KOPT-K1 (cell line): ENCODE data around the gene ACTR3.

Source experiments
- H3K27ac ChIP-seq: fragments of 200-600 bp; sonication (generic); 2 replicates; pipeline ENCODE4 v1.5.1; 2016; ENCODE audit warnings: antibody characterized with exemption, mild to moderate bottlenecking, low read depth, low read length; ENCODE audit not compliant: poor library complexity, severe bottlenecking
- H3K36me3 ChIP-seq: fragments of 200-600 bp; sonication (generic); 2 replicates; pipeline ENCODE4 v1.5.1; 2017; ENCODE audit warnings: antibody characterized with exemption, mild to moderate bottlenecking, low read length, moderate library complexity; ENCODE audit not compliant: insufficient read depth
- H3K9me3 ChIP-seq: fragments of 200-600 bp; sonication (generic); 2 replicates; pipeline ENCODE4 v1.5.1; 2017; ENCODE audit warnings: antibody characterized with exemption, low read length, mild to moderate bottlenecking; ENCODE audit not compliant: insufficient read depth, poor library complexity, severe bottlenecking

ACTR3 gene

GRCh38 chr2:113979191-113980128, 89.6 kb downstream of the ACTR3 start:
- Histone ChIP-seq H3K27ac (no peak overlapping the region), H3K9me3 (peaks cover 6% of the 10 kb centered on the region), H3K36me3 (no peaks in the 10 kb centered on the region)

GRCh38 chr2:113980946-113981345, 91.1 kb downstream of the ACTR3 start:
- no peaks in the 10 kb centered on the region for H3K36me3 ChIP-seq
- H3K9me3 ChIP-seq, result peaks cover 6% of the 10 kb centered on the region
- no peak overlapping the region for H3K27ac ChIP-seq

GRCh38 chr2:113981404-113982134, 91.7 kb downstream of the ACTR3 start:
- Histone ChIP-seq H3K36me3 (no peaks in the 10 kb centered on the region), H3K9me3 (peaks cover 6% of the 10 kb centered on the region), H3K27ac (no peak overlapping the region)

- Histone ChIP-seq H3K36me3 (no peaks in the 10 kb centered on the region), H3K27ac (no peak overlapping the region)
Measured at GRCh38 chr2:113985554-113986397, 95.9 kb downstream of the ACTR3 start.

GRCh38 chr2:113986762-113987290, 96.9 kb downstream of the ACTR3 start:
- Histone ChIP-seq H3K27ac (no peak overlapping the region), H3K36me3 (no peaks in the 10 kb centered on the region), H3K9me3 (no peaks in the 10 kb centered on the region)

More at GRCh38 chr2:113985554-113986397, 95.9 kb downstream of the ACTR3 start:
- H3K9me3 ChIP-seq, result no peaks in the 10 kb centered on the region

- no peaks in the 10 kb centered on the region for H3K9me3 ChIP-seq
- no peak overlapping the region for H3K27ac ChIP-seq
- no peaks in the 10 kb centered on the region for H3K36me3 ChIP-seq
Measured at GRCh38 chr2:113992090-113992489, 102.2 kb downstream of the ACTR3 start.

- no peaks in the 10 kb centered on the region for H3K36me3 ChIP-seq
- H3K9me3 ChIP-seq, result no peaks in the 10 kb centered on the region
Measured at GRCh38 chr2:113996671-113997594, 107.0 kb downstream of the ACTR3 start.

GRCh38 chr2:114001152-114001551, 111.3 kb downstream of the ACTR3 start:
- no peak overlapping the region for H3K27ac ChIP-seq
- H3K36me3 ChIP-seq, result no peaks in the 10 kb centered on the region
- H3K9me3 ChIP-seq, result no peaks in the 10 kb centered on the region

More at GRCh38 chr2:113996671-113997594, 107.0 kb downstream of the ACTR3 start:
- H3K27ac ChIP-seq, result no peak overlapping the region

GRCh38 chr2:114001937-114002336, 112.0 kb downstream of the ACTR3 start:
- H3K9me3 ChIP-seq, result no peaks in the 10 kb centered on the region

GRCh38 chr2:114005110-114005783, 115.4 kb downstream of the ACTR3 start:
- no peaks in the 10 kb centered on the region for H3K9me3 ChIP-seq
- no peaks in the 10 kb centered on the region for H3K36me3 ChIP-seq
- H3K27ac ChIP-seq, result no peak overlapping the region

More at GRCh38 chr2:114001937-114002336, 112.0 kb downstream of the ACTR3 start:
- Histone ChIP-seq H3K36me3 (no peaks in the 10 kb centered on the region), H3K27ac (no peak overlapping the region)

- Histone ChIP-seq H3K27ac (no peak overlapping the region), H3K9me3 (no peaks in the 10 kb centered on the region), H3K36me3 (no peaks in the 10 kb centered on the region)
Measured at GRCh38 chr2:114006460-114006859, 116.6 kb downstream of the ACTR3 start.

GRCh38 chr2:114007436-114007835, 117.5 kb downstream of the ACTR3 start:
- no peak overlapping the region for H3K27ac ChIP-seq
- no peaks in the 10 kb centered on the region for H3K9me3 ChIP-seq
- no peaks in the 10 kb centered on the region for H3K36me3 ChIP-seq

- Histone ChIP-seq H3K27ac (no peak overlapping the region), H3K36me3 (no peaks in the 10 kb centered on the region), H3K9me3 (no peaks in the 10 kb centered on the region)
Measured at GRCh38 chr2:114008720-114009119, 118.8 kb downstream of the ACTR3 start.
